GM12864 (cell line): ENCODE measurements around the gene NCMAP.

ENCODE experiments used
- DNase-seq: peaks from one replicate; pipeline ENCODE4 v3.0.0-alpha.2; 2011; ENCODE audit warnings: low read depth
- H3K4me3 ChIP-seq: 2 replicates; pipeline ENCODE4 v1.5.1; 2011; ENCODE audit warnings: mild to moderate bottlenecking, low read depth, low read length, control low read depth
- CTCF ChIP-seq: IDR thresholded peaks from 2 replicates; pipeline ENCODE4 v1.5.1; 2011; ENCODE audit warnings: low read depth, mild to moderate bottlenecking, moderate library complexity, low read length, control low read depth, inconsistent platforms; ENCODE audit errors: missing control alignments

NCMAP gene

GRCh38 chr1:24553931-24554330 lies 2.0 kb upstream of the NCMAP start:
- no peak for DNase-seq

DNA sequence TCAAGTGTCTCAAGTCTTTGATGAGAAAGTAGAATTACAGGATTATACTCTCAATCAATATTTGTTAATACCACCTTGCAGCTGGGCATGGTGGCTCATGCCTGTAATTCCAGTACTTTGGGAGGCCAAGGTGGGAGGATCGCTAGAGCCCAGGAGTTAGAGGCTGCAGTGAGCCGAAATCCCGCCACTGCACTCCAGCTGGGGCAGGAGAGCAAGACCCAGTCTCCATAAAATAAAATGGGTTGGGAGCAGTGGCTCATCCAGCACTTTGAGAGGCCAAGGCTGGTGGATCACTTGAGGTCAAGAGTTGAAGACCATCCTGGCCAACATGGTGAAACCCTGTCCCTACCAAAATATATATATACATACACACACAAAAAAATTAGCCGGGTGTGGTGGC lies 1.2 kb upstream of the NCMAP start:
- no peak for DNase-seq
- H3K4me3 ChIP-seq, result no peak overlapping the region
- TF ChIP-seq CTCF, result no peak

More at GRCh38 chr1:24553931-24554330, 2.0 kb upstream of the NCMAP start:
- TF ChIP-seq CTCF, result no peak
- no peak overlapping the region for H3K4me3 ChIP-seq

DNA sequence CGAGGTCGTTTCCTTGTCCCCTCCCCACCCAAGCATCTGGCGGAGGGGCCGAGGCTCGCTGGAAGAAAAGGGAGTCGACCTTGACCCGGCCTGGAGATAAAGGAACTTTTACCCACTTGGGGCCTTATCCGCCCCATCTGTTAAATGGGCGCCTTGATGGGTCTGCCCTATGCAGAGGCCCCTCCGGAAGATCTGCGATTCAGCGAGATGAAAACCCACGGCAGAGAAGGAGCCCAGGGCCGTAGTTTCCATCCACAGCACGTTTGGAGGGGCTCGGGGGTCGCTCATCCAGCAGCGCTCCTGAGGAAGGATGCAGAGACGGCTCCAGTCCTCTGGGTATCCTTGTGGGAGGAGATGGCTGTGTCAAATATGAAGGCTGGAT lies 518 bp downstream of the NCMAP start:
- H3K4me3 ChIP-seq, result no peak overlapping the region
- DNase-seq, result no peak
- no peak for TF ChIP-seq CTCF

- no peak for DNase-seq
- H3K4me3 ChIP-seq, result no peak overlapping the region
- TF ChIP-seq CTCF, result no peak
Measured at GRCh38 chr1:24557220-24557619, 1.3 kb downstream of the NCMAP start.

GRCh38 chr1:24557711-24558131 lies 1.8 kb downstream of the NCMAP start:
- no peak for DNase-seq
- TF ChIP-seq CTCF, result no peak
- H3K4me3 ChIP-seq, result no peak overlapping the region

GRCh38 chr1:24558455-24558854 lies 2.6 kb downstream of the NCMAP start:
- H3K4me3 ChIP-seq, result no peak overlapping the region
- TF ChIP-seq CTCF, result no peak
- DNase-seq, result no peak

- H3K4me3 ChIP-seq, result no peak overlapping the region
- TF ChIP-seq CTCF, result no peak
- DNase-seq, result no peak
Measured at GRCh38 chr1:24558902-24559791, 3.3 kb downstream of the NCMAP start.
